ENCODE measurements around the gene PLAU. TPM values are rescaled to one million over a fixed set of nuclear protein-coding genes. Genes with fewer than 3 reads are reported as not detected.

The PLAU gene
- total RNA-seq, 4 donors from 2014 or later = 6.4 to 11.2 (median 9.9) TPM

- no peak for TF ChIP-seq CTCF (IDR thresholded peaks at IDR 0.05; ENCODE audit: low read depth)
These were observed 21.1 kb downstream of the PLAU start for GRCh38 chr10:73931767-73932619.

DNA sequence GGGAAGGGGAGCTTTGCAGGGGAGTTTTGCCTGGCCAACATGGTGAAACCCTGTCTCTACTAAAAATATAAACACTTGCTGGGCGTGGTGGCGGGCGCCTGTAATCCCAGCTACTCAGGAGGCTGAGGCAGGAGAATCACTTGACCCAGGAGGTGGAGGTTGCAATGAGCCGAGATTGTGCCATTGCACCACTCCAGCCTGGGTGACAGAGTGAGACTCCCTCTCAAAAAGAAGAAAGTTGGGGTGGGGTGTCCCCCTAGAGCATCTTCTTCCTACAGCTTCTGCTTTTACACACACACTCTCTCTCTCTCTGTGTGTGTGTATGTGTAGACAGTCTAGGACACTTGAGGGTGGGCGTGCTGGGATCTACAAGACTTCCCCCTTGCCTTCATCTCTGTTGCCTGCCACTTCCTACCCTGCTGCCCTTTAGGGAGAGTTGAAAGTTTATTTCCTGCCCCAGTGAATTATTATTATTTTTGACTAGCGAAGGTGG, 21.7 kb downstream of the PLAU start:
- no peak for TF ChIP-seq CTCF (IDR thresholded peaks at IDR 0.05; ENCODE audit: low read depth)

DNA sequence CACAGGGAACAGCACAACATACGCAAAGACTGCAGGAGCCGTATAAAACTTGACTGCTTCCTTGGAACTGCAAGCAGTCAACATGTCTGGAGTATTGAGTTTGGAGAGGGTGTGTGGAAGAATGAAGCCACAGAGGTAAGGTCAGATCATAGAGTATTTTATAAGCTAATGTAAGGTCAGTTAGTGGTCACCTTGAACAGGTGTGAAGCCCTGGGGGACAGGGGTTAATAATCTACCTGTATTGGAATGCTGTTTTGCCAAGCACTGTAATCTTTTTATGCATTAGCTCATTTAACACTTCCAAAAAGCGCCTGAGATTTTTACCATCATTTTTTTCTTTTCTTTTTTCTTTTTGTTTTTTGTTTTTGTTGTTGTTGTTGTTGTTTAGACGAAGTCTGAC, 23.1 kb downstream of the PLAU start:
- no peak for TF ChIP-seq CTCF (IDR thresholded peaks at IDR 0.05; ENCODE audit: low read depth)

DNA sequence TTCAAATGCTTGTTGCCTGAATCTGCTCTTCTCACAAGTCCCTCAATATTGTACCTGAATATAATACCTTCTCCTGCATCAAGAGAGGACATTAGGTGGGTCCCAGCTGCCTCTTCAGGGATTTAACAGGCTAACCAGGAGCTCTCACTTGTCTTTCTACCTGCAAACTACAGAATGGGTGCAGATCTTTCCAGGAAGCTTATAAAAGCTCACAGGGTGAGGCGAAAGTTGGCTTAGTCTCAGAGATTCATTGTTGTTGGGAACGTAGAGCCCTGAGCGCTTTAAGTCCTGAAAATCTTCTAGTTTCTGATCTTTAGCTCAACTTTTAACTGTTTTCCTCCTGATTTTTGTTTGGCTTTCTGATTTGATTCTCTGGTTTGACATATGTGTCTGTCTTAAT, 25.0 kb downstream of the PLAU start:
- TF ChIP-seq CTCF (IDR thresholded peaks at IDR 0.05; ENCODE audit: low read depth) = no peak

- TF ChIP-seq CTCF (IDR thresholded peaks at IDR 0.05; ENCODE audit: low read depth) = no peak
These were observed 26.6 kb downstream of the PLAU start for GRCh38 chr10:73937333-73938043.

GRCh38 chr10:73940634-73941221, 29.8 kb downstream of the PLAU start:
- no peak for TF ChIP-seq CTCF (IDR thresholded peaks at IDR 0.05; ENCODE audit: low read depth)

GRCh38 chr10:73941300-73941699, 30.4 kb downstream of the PLAU start:
- no peak for TF ChIP-seq CTCF (IDR thresholded peaks at IDR 0.05; ENCODE audit: low read depth)

Data from subcutaneous adipose tissue (tissue), 4 donors.